PC-3 (cell line): ENCODE data around the gene OR6X1. TPM values are rescaled to one million over a fixed set of nuclear protein-coding genes. Genes with fewer than 3 reads are reported as not detected.
"Not testable (repeated sequence)": the region's sequence is repeated elsewhere in the genome, so short reads cannot be mapped to it uniquely, and the experiment has no call there.

Experiments used
- ATAC-seq: fragments of 200-7000 bp; cut with Tn5 transposase; 2 replicates; pipeline ENCODE4 v1.9.1; 2020; ENCODE audit warnings: mild to moderate bottlenecking, moderate library complexity
- BruUV-seq: library from RNA; stranded (reverse); fragments of 400-500 nt; replicated peaks from 2 replicates; lab custom pipeline; 2021; lab: Mats Ljungman, UMichigan
- CTCF ChIA-PET: fragments of 300-600 bp; sonication (Branson Sonifier 250); formaldehyde crosslinking; loops from one replicate; lab custom pipeline; 2022; ENCODE audit warnings: antibody characterized with exemption; lab: Charles Lee
- POLR2A ChIA-PET: fragments of 300-600 bp; sonication (Branson Sonifier 250); formaldehyde crosslinking; loops from one replicate; lab custom pipeline; 2022; ENCODE audit warnings: antibody characterized with exemption; ENCODE audit not compliant: unreplicated experiment; lab: Charles Lee
- DNase-seq: peaks from one replicate; pipeline ENCODE4 v3.0.0-alpha.2; 2015
- H2AFZ ChIP-seq: fragments of 300-600 bp; sonication (generic); 2 replicates; pipeline ENCODE4 v1.6.0; 2016; ENCODE audit warnings: antibody characterized with exemption, low read length
- H3F3A ChIP-seq: fragments of 300-600 bp; sonication (generic); one replicate; pipeline ENCODE4 v1.6.0; 2017; ENCODE audit warnings: antibody characterized with exemption, low read length, control low read depth, mild to moderate bottlenecking; ENCODE audit not compliant: unreplicated experiment
- H3K27ac ChIP-seq: fragments of 300-600 bp; sonication (generic); 2 replicates; pipeline ENCODE4 v1.5.1; 2016; ENCODE audit warnings: mild to moderate bottlenecking, low read length
- H3K27me3 ChIP-seq: fragments of 300-600 bp; sonication (generic); 2 replicates; pipeline ENCODE4 v1.6.1; 2016; ENCODE audit warnings: low read length, mixed read lengths
- H3K36me3 ChIP-seq: fragments of 300-600 bp; sonication (generic); 2 replicates; pipeline ENCODE4 v1.6.1; 2016; ENCODE audit warnings: low read depth, mixed run types, low read length, mixed read lengths
- H3K4me1 ChIP-seq: fragments of 300-600 bp; sonication (generic); 2 replicates; pipeline ENCODE4 v1.5.1; 2016; ENCODE audit warnings: low read length; ENCODE audit not compliant: insufficient read depth
- H3K4me2 ChIP-seq: fragments of 300-600 bp; sonication (generic); 2 replicates; pipeline ENCODE4 v1.6.0; 2016; ENCODE audit warnings: low read length
- H3K4me3 ChIP-seq: fragments of 300-600 bp; sonication (generic); 2 replicates; pipeline ENCODE4 v1.5.1; 2016; ENCODE audit warnings: mild to moderate bottlenecking, low read length, mixed read lengths
- H3K79me2 ChIP-seq: fragments of 300-600 bp; sonication (generic); 2 replicates; pipeline ENCODE4 v1.6.1; 2017; ENCODE audit warnings: low read length, mixed read lengths
- H3K9ac ChIP-seq: fragments of 300-600 bp; sonication (generic); 2 replicates; pipeline ENCODE4 v1.6.0; 2016; ENCODE audit warnings: mild to moderate bottlenecking, low read length
- H3K9me2 ChIP-seq: fragments of 300-600 bp; sonication (generic); replicated peaks from 2 replicates; pipeline ENCODE4 v1.6.1; 2016; ENCODE audit warnings: mixed run types, low read length, mixed read lengths
- H3K9me3 ChIP-seq: fragments of 300-600 bp; sonication (generic); 2 replicates; pipeline ENCODE4 v1.6.1; 2016; ENCODE audit warnings: low read length, mixed read lengths
- H4K20me1 ChIP-seq: fragments of 300-600 bp; sonication (generic); 2 replicates; pipeline ENCODE4 v1.6.1; 2016; ENCODE audit warnings: low read length, mixed read lengths
- EZH2 ChIP-seq: fragments of 300-600 bp; sonication (generic); IDR thresholded peaks from one replicate; pipeline ENCODE4 v1.6.1; 2017; ENCODE audit warnings: antibody characterized with exemption, mild to moderate bottlenecking, low read length; ENCODE audit not compliant: unreplicated experiment
- EZH2phosphoT487 ChIP-seq: fragments of 300-600 bp; sonication (generic); IDR thresholded peaks from 2 replicates; pipeline ENCODE4 v1.6.1; 2018; ENCODE audit warnings: mild to moderate bottlenecking, antibody characterized with exemption, low read length, borderline replicate concordance
- intact Hi-C: fragments of 100-400 bp; cut with micrococcal nuclease; formaldehyde crosslinking; loops from 2 replicates; pipeline ENCODE4 v1.9.0; 2023
- total RNA-seq: library from RNA; depleted of rRNA; stranded (reverse); fragments of >200 nt; gene quantifications from 2 replicates; pipeline ENCODE4 v1.2.3, GENCODE V29; 2014
- TF ChIP-seq, protein P1 (sequence below): fragments of 300-600 bp; sonication (generic); conservative IDR thresholded peaks from 2 replicates; pipeline ENCODE4 v1.5.1; 2017; ENCODE audit warnings: antibody characterized with exemption, low read depth, mild to moderate bottlenecking, low read length

The OR6X1 gene
- total RNA-seq, 1 experiment from 2014 or later, result not detected

DNA sequence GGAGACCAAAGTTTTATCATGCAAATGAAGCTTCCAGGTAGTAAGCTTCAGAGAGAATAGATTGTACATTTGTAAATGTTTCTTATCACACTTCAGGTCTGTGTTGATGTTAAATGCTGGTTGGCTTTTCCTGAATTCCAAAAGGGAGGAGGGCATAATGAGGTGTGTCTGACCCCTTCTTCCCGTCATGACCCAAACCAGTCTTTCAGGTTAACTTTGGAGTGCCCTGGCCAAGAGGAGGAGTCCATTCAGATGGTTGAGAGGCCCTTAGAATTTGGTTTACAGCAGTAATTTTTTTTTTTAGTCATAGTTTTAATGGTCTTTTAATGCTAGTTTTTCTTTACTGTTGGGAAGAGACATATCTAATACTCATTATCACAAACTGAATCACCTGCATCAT, 2.5 kb downstream of the OR6X1 start:
- ChIA-PET CTCF (no interaction called here), POLR2A (no interaction called here)
- no peak overlapping the region for H3K4me3 ChIP-seq
- no peak for DNase-seq
- H4K20me1 ChIP-seq, result no peaks in the 10 kb centered on the region
- no TSS peak for BruUV-seq
- H3K9me2 ChIP-seq, result no peaks in the 10 kb centered on the region
- no peak overlapping the region for H3K27ac ChIP-seq
- no peak overlapping the region for H2AFZ ChIP-seq
- no peak overlapping the region for H3K9ac ChIP-seq
- TF ChIP-seq EZH2phosphoT487 (no peak), EZH2 (no peak)
- TF ChIP-seq, protein P1, sequence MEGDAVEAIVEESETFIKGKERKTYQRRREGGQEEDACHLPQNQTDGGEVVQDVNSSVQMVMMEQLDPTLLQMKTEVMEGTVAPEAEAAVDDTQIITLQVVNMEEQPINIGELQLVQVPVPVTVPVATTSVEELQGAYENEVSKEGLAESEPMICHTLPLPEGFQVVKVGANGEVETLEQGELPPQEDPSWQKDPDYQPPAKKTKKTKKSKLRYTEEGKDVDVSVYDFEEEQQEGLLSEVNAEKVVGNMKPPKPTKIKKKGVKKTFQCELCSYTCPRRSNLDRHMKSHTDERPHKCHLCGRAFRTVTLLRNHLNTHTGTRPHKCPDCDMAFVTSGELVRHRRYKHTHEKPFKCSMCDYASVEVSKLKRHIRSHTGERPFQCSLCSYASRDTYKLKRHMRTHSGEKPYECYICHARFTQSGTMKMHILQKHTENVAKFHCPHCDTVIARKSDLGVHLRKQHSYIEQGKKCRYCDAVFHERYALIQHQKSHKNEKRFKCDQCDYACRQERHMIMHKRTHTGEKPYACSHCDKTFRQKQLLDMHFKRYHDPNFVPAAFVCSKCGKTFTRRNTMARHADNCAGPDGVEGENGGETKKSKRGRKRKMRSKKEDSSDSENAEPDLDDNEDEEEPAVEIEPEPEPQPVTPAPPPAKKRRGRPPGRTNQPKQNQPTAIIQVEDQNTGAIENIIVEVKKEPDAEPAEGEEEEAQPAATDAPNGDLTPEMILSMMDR, result no peak
- no peaks in the 10 kb centered on the region for H3K9me3 ChIP-seq
- intact Hi-C loops, result no loop called here
- peaks cover 81% of the 10 kb centered on the region for H3K27me3 ChIP-seq
- no peaks in the 10 kb centered on the region for H3F3A ChIP-seq
- H3K4me1 ChIP-seq, result no peaks in the 10 kb centered on the region
- no peak overlapping the region for H3K4me2 ChIP-seq
- ATAC-seq, result no peak
- no peaks in the 10 kb centered on the region for H3K36me3 ChIP-seq
- no peaks in the 10 kb centered on the region for H3K79me2 ChIP-seq

DNA sequence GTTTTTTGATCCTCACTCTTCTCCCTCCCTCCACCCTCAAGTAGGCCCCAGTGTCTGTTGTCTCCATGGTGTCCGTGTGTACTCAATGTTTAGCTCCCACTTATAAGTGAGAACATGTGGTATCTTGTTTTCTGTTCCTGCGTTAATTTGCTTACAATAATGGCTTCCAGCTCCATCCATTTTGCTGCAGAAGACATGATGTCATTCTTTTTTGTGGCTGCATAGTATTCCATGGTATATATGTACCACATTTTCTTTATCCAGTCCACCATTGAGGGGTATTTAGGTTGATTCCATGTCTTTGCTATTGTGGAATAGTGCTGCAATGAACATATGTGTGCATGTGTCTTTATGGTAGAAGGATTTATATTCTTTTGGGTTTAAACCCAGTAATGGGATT, 6.0 kb downstream of the OR6X1 start:
- H3K4me3 ChIP-seq, H3K9ac ChIP-seq, H3K9me3 ChIP-seq, H3K4me1 ChIP-seq, H3K27ac ChIP-seq, H3K9me2 ChIP-seq, H3K79me2 ChIP-seq, DNase-seq, BruUV-seq, H2AFZ ChIP-seq, H3K4me2 ChIP-seq, H3F3A ChIP-seq, H3K36me3 ChIP-seq, POLR2A ChIA-PET, intact Hi-C loops, H4K20me1 ChIP-seq, ATAC-seq: not testable (repeated sequence)
- H3K27me3 ChIP-seq, result peaks cover 75% of the 10 kb centered on the region
- CTCF ChIA-PET, result interaction anchor here (0.5 kb wide), 1 partner anchor 53 kb away, joined by 4 read pairs; no protein-coding TSS in a partner anchor

DNA sequence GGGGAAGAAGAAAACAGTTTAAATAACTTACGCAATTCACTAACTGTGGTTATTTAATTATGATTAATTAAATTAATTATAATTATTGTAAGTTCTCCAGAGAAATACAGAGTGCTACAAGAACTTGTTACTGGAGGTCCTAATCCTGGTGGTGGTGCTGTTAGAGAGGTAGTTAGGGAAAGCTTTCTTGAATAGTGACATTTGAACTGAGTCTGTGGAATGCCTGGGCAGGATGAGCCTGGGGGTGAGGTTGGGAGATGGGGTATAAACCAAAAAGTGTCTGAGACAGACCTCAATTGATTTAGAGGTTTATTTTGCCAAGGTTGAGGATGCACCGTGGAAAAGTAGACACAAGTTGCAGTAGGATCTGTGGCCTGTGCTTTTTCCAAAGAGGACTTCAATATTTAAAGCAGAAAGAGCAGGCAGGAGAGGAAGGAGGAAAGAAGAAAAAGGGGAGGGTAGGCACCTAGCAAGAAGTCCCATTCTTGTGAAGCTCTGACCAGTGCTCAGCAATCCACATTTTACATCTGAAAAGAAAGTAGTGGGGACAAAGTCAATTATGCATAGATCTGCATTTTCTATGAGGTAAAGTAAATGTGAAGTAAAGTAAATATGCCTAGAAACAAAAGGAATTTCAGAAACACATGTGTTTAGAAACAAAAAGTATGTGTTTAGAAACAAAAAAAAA, 8.4 kb downstream of the OR6X1 start:
- ATAC-seq (no peak), DNase-seq (no peak)
- peaks cover 7% of the 10 kb centered on the region for H3K4me1 ChIP-seq
- H3K27ac ChIP-seq, result no peak overlapping the region
- H4K20me1 ChIP-seq, result no peaks in the 10 kb centered on the region
- H2AFZ ChIP-seq, result no peak overlapping the region
- peaks cover 57% of the 10 kb centered on the region for H3K27me3 ChIP-seq
- no peak for TF ChIP-seq EZH2phosphoT487
- no peak for TF ChIP-seq EZH2
- ChIA-PET POLR2A (no interaction called here), CTCF (no interaction called here)
- H3K4me2 ChIP-seq, result no peak overlapping the region
- intact Hi-C loops, result no loop called here
- H3K36me3 ChIP-seq, result no peaks in the 10 kb centered on the region
- no peaks in the 10 kb centered on the region for H3K9me2 ChIP-seq
- H3K4me3 ChIP-seq, result no peak overlapping the region
- peaks cover 5% of the 10 kb centered on the region for H3K79me2 ChIP-seq
- no peaks in the 10 kb centered on the region for H3F3A ChIP-seq
- BruUV-seq, result no TSS peak
- no peak overlapping the region for H3K9ac ChIP-seq
- H3K9me3 ChIP-seq, result no peaks in the 10 kb centered on the region
